ENCODE measurements around the gene SVOP.
"Not testable (repeated sequence)": the region's sequence is repeated elsewhere in the genome, so short reads cannot be mapped to it uniquely, and the experiment has no call there.

The SVOP gene

GRCh38 chr12:108868781-108869180 is 152.1 kb downstream of the SVOP start:
- H3K36me3 ChIP-seq (ENCODE audit: insufficient read depth, low read length): no peaks in the 10 kb centered on the region
- no peaks in the 10 kb centered on the region for H3F3A ChIP-seq (ENCODE audit: low read depth)
- H3K9me2 ChIP-seq (replicated peaks; ENCODE audit: low read depth, low read length): no peaks in the 10 kb centered on the region
- H3K9ac ChIP-seq (ENCODE audit: low read depth, low read length, poor library complexity, severe bottlenecking): no peak overlapping the region
- H3K4me1 ChIP-seq (ENCODE audit: insufficient read depth, low read length, poor library complexity, severe bottlenecking): no peaks in the 10 kb centered on the region
- H3K4me2 ChIP-seq (ENCODE audit: low read depth, low read length, poor library complexity, severe bottlenecking): no peak overlapping the region
- no peak overlapping the region for H3K4me3 ChIP-seq (ENCODE audit: low read length, poor library complexity, severe bottlenecking)
- no peak for TF ChIP-seq EZH2phosphoT487 (IDR thresholded peaks at IDR 0.05; ENCODE audit: borderline replicate concordance)
- TF ChIP-seq, protein P1, sequence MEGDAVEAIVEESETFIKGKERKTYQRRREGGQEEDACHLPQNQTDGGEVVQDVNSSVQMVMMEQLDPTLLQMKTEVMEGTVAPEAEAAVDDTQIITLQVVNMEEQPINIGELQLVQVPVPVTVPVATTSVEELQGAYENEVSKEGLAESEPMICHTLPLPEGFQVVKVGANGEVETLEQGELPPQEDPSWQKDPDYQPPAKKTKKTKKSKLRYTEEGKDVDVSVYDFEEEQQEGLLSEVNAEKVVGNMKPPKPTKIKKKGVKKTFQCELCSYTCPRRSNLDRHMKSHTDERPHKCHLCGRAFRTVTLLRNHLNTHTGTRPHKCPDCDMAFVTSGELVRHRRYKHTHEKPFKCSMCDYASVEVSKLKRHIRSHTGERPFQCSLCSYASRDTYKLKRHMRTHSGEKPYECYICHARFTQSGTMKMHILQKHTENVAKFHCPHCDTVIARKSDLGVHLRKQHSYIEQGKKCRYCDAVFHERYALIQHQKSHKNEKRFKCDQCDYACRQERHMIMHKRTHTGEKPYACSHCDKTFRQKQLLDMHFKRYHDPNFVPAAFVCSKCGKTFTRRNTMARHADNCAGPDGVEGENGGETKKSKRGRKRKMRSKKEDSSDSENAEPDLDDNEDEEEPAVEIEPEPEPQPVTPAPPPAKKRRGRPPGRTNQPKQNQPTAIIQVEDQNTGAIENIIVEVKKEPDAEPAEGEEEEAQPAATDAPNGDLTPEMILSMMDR (conservative IDR thresholded peaks at IDR 0.05; ENCODE audit: low read length): no peak
- no peaks in the 10 kb centered on the region for H3K79me2 ChIP-seq (ENCODE audit: insufficient read depth, low read length)
- no peak overlapping the region for H2AFZ ChIP-seq (ENCODE audit: low read length)
- H3K9me3 ChIP-seq (ENCODE audit: insufficient read depth, low read depth, low read length): no peaks in the 10 kb centered on the region
- H3K27me3 ChIP-seq (ENCODE audit: insufficient read depth, low read length, poor library complexity, severe bottlenecking): no peaks in the 10 kb centered on the region
- no peaks in the 10 kb centered on the region for H4K20me1 ChIP-seq (ENCODE audit: insufficient read depth, low read length, poor library complexity, severe bottlenecking)

DNA sequence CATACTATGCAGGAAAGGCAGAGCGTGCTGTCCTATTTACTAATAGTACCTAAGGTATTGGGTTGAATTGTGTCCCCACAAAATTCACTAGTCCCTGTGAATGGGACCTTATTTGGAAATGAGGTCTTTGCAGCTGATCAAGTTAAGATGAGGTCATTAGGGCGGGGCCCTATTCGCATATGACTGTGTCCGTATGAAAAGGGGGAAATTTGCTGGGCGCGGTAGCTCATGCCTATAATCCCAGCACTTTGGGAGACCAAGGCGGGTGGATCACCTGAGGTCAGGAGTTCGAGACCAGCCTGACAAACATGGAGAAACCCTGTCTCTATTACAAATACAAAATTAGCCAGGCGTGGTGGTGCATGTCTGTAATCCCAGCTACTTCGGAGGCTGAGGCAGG is 154.8 kb downstream of the SVOP start:
- not testable (repeated sequence) for H4K20me1 ChIP-seq (ENCODE audit: insufficient read depth, low read length, poor library complexity, severe bottlenecking); H3K27me3 ChIP-seq (ENCODE audit: insufficient read depth, low read length, poor library complexity, severe bottlenecking); H3F3A ChIP-seq (ENCODE audit: low read depth); H3K9ac ChIP-seq (ENCODE audit: low read depth, low read length, poor library complexity, severe bottlenecking); H2AFZ ChIP-seq (ENCODE audit: low read length); H3K9me2 ChIP-seq (replicated peaks; ENCODE audit: low read depth, low read length); H3K9me3 ChIP-seq (ENCODE audit: insufficient read depth, low read depth, low read length); H3K4me2 ChIP-seq (ENCODE audit: low read depth, low read length, poor library complexity, severe bottlenecking); H3K4me1 ChIP-seq (ENCODE audit: insufficient read depth, low read length, poor library complexity, severe bottlenecking); H3K79me2 ChIP-seq (ENCODE audit: insufficient read depth, low read length); H3K36me3 ChIP-seq (ENCODE audit: insufficient read depth, low read length); H3K4me3 ChIP-seq (ENCODE audit: low read length, poor library complexity, severe bottlenecking)

DNA sequence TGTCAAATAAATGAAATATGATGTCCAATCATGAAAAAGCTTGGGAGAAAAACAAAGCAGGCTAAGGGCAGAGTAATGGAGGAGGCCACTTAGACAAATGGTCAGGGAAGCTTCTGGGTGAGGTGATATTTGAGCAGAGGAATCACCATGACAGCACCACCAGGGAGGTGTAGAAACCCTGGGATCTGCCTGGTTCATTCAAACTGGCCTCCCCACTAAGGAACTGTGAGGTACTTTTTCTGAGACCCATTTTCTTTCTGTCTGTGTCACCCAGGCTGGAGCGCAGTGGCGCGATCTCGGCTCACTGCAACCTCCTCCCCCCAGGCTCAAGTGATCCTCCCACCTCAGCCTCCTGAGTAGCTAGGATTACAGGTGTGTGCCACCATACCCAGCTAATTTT is 155.7 kb downstream of the SVOP start:
- no peaks in the 10 kb centered on the region for H3K9me3 ChIP-seq (ENCODE audit: insufficient read depth, low read depth, low read length)
- no peaks in the 10 kb centered on the region for H3K9me2 ChIP-seq (replicated peaks; ENCODE audit: low read depth, low read length)
- no peaks in the 10 kb centered on the region for H4K20me1 ChIP-seq (ENCODE audit: insufficient read depth, low read length, poor library complexity, severe bottlenecking)
- no peaks in the 10 kb centered on the region for H3K4me1 ChIP-seq (ENCODE audit: insufficient read depth, low read length, poor library complexity, severe bottlenecking)
- no peaks in the 10 kb centered on the region for H3K79me2 ChIP-seq (ENCODE audit: insufficient read depth, low read length)
- H3K4me3 ChIP-seq (ENCODE audit: low read length, poor library complexity, severe bottlenecking): no peak overlapping the region
- H2AFZ ChIP-seq (ENCODE audit: low read length): no peak overlapping the region
- H3F3A ChIP-seq (ENCODE audit: low read depth): no peaks in the 10 kb centered on the region
- H3K36me3 ChIP-seq (ENCODE audit: insufficient read depth, low read length): no peaks in the 10 kb centered on the region
- TF ChIP-seq, protein P1 (conservative IDR thresholded peaks at IDR 0.05; ENCODE audit: low read length): no peak
- TF ChIP-seq EZH2phosphoT487 (IDR thresholded peaks at IDR 0.05; ENCODE audit: borderline replicate concordance): no peak
- no peak overlapping the region for H3K9ac ChIP-seq (ENCODE audit: low read depth, low read length, poor library complexity, severe bottlenecking)
- H3K4me2 ChIP-seq (ENCODE audit: low read depth, low read length, poor library complexity, severe bottlenecking): no peak overlapping the region
- H3K27me3 ChIP-seq (ENCODE audit: insufficient read depth, low read length, poor library complexity, severe bottlenecking): no peaks in the 10 kb centered on the region

DNA sequence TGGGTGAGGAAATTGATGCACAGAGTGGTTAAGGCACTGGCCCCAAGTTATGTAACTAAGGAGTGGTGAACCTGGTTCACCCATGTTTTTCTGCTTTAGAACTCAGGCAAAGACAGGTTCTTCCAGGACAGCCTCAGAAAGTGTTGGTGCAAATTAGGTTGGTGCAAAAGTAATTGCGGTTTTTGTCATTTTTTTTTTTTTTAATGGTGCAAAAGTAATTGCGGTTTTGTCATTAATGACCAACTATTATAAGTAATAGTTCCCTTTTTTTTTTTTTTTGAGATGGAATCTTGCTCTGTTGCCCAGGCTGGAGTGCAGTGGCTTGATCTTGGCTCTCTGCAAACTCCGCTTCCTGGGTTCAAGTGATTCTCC is 158.3 kb downstream of the SVOP start:
- no peak overlapping the region for H3K4me3 ChIP-seq (ENCODE audit: low read length, poor library complexity, severe bottlenecking)
- H2AFZ ChIP-seq (ENCODE audit: low read length): no peak overlapping the region
- H3K27me3 ChIP-seq (ENCODE audit: insufficient read depth, low read length, poor library complexity, severe bottlenecking): no peaks in the 10 kb centered on the region
- H3K9me3 ChIP-seq (ENCODE audit: insufficient read depth, low read depth, low read length): no peaks in the 10 kb centered on the region
- H3K9me2 ChIP-seq (replicated peaks; ENCODE audit: low read depth, low read length): no peaks in the 10 kb centered on the region
- no peaks in the 10 kb centered on the region for H3K36me3 ChIP-seq (ENCODE audit: insufficient read depth, low read length)
- H3K4me1 ChIP-seq (ENCODE audit: insufficient read depth, low read length, poor library complexity, severe bottlenecking): peaks cover 15% of the 10 kb centered on the region
- no peaks in the 10 kb centered on the region for H3F3A ChIP-seq (ENCODE audit: low read depth)
- no peak overlapping the region for H3K4me2 ChIP-seq (ENCODE audit: low read depth, low read length, poor library complexity, severe bottlenecking)
- TF ChIP-seq, protein P1 (conservative IDR thresholded peaks at IDR 0.05; ENCODE audit: low read length): no peak
- no peak for TF ChIP-seq EZH2phosphoT487 (IDR thresholded peaks at IDR 0.05; ENCODE audit: borderline replicate concordance)
- H4K20me1 ChIP-seq (ENCODE audit: insufficient read depth, low read length, poor library complexity, severe bottlenecking): no peaks in the 10 kb centered on the region
- peaks cover 5% of the 10 kb centered on the region; the same call in 1 of the 2 replicates for H3K79me2 ChIP-seq (ENCODE audit: insufficient read depth, low read length)
- no peak overlapping the region for H3K9ac ChIP-seq (ENCODE audit: low read depth, low read length, poor library complexity, severe bottlenecking)
